ENCODE data around the gene SZT2.

DNA sequence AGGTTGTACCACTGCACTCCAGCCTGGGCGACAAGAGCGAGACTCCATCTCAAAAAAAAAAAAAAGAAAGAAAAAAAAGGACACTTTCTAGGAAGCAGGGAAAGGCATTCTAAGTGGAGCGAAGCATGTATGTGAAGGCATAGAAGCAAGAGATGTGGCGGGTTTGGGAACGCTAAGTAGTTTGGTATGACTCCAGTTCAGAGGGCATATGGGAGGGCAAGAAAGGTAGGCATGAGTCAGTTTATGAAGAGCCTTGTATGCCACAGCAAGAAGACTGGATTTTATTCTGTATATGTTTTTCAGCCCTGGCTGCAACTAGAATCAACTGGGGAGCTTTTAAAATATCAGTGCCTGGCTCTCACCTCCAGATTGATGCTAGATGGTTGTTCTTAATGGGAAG lies 17.5 kb upstream of the SZT2 start:
- TF ChIP-seq GATA3 (IDR thresholded peaks at IDR 0.05; ENCODE audit: low read depth, low read length) (no peak), GATA2 (IDR thresholded peaks at IDR 0.05; ENCODE audit: low read depth, low read length) (no peak)
